HCEC 1CT (cell line): ENCODE data around the gene PRKCH.

Source experiments
- DNase-seq: peaks from one replicate; pipeline ENCODE4 v3.0.0-alpha.2; 2017

The PRKCH gene

GRCh38 chr14:61574514-61574807 lies 253.1 kb downstream of the PRKCH start:
- no peak for DNase-seq

DNA sequence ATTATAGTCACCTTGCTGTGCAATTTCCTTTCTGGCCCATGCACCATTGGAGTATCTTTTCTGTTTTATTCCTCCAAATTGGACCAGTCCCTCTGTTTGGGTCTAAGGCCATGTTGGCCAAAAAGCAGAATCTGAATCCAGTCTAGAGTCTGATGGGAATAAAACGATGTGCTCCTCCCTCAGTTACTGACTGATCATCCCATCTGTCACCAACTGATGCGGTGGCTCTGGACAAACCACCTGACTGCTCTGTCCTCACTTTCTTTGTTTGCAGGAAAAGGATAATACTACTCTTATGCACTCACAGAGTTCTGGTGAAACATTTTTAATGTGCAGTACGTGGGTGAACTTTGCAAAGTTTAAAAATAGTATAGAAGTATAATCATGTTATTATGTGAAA lies 253.7 kb downstream of the PRKCH start:
- no peak for DNase-seq

- no peak for DNase-seq
Measured at GRCh38 chr14:61575551-61576150, 254.3 kb downstream of the PRKCH start.

- no peak for DNase-seq
Measured at GRCh38 chr14:61577506-61577931, 256.1 kb downstream of the PRKCH start.

GRCh38 chr14:61578745-61579144 lies 257.4 kb downstream of the PRKCH start:
- no peak for DNase-seq

DNA sequence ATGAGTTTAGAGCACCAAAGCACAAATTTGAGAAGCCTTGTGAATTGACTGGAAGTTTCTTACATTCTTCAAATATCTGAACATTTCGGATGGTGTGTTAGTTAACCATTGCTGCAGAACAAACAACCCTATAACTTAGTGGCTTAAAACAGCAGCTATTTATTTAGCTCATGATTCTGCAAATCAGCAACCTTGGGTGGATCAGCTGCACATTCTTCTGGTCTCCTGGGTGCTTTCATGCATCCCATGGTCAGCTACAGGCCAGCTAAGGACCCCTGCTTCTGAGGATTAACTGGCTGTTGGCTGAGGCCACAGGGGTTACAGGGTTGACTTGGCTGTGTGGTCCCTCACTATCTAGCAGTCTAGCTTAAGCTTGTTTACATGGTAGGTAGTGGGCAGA lies 260.0 kb downstream of the PRKCH start:
- no peak for DNase-seq

DNA sequence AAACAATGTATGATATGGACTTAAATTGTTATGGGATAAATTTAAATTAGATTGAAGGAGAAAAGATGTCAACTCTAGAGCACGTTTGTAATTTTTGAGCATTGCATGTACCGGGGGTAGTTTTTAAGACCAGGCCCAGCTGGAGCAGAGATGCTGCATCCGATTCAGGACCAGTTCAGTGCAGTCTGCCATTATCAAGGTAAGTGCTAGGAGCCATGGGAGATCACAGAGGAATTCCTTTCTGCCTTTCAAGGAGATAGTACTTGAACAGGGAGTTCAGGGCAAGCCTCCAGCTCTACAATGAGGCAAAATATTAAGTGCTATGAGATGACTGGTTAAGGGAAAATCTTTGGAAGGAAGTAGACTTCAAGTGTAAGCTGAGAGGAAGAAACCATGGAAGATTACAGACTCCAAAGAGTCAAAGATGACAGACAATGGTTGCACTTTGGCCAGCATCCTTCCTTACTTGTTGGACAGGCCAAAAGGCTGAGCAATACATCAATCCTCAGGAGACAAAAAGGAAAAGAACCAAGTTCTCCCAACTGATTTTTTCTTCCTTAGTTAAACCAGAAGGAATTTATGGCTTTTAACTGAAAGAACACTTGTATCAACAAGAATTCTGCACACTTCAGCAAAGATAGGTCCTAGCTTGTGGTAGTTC lies 260.7 kb downstream of the PRKCH start:
- no peak for DNase-seq

- no peak for DNase-seq
Measured at GRCh38 chr14:61582815-61583214, 261.4 kb downstream of the PRKCH start.

DNA sequence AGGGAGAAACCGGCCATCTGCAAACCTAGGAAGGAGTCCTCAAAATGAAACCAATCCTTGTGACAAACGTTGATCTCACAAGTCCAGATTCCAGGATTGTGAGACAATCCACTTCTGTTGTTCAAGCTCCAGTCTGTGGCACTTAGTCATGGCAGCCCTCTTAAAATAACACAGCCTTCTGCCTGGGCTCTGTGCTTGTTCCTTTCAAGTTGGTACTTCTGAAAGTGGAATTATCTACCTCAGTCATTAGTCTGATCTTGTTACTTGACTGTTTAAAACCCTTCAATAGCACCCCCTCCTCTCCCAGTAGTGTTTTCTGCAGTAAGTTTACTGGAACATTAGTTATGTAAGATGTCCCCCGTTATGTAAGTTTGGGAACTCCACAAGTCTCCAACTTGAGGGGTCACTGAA lies 263.0 kb downstream of the PRKCH start:
- peak; percentile 85 for DNase-seq

- peak; percentile 83 for DNase-seq
Measured at GRCh38 chr14:61585598-61586543, 264.5 kb downstream of the PRKCH start.

DNA sequence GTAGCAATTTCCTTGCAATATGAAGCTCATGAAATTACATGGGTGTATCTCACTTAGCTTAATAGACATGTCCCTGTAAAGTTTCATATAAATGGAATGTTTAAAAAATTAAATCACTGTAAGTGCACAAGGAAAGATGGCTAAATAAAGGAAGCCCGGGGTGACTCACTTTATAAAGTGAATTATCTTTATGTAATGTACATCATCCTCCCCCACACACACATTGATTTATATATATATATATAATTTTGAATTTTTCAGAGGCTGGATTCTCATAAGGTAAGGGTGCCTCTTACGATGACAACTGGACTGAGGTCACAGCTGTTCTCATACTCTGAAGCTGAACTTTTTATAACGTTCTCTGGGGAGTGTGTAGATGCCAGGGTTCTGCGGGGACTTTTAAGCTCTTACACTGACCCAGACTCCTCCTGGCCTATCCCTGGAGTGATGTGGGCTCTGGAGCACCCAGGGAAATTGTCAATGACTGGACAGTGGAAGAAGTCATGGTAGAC lies 265.2 kb downstream of the PRKCH start:
- peak; percentile 83 for DNase-seq

GRCh38 chr14:61587081-61587713 lies 265.8 kb downstream of the PRKCH start:
- no peak for DNase-seq

- no peak for DNase-seq
Measured at GRCh38 chr14:61588419-61588901, 267.1 kb downstream of the PRKCH start.

DNA sequence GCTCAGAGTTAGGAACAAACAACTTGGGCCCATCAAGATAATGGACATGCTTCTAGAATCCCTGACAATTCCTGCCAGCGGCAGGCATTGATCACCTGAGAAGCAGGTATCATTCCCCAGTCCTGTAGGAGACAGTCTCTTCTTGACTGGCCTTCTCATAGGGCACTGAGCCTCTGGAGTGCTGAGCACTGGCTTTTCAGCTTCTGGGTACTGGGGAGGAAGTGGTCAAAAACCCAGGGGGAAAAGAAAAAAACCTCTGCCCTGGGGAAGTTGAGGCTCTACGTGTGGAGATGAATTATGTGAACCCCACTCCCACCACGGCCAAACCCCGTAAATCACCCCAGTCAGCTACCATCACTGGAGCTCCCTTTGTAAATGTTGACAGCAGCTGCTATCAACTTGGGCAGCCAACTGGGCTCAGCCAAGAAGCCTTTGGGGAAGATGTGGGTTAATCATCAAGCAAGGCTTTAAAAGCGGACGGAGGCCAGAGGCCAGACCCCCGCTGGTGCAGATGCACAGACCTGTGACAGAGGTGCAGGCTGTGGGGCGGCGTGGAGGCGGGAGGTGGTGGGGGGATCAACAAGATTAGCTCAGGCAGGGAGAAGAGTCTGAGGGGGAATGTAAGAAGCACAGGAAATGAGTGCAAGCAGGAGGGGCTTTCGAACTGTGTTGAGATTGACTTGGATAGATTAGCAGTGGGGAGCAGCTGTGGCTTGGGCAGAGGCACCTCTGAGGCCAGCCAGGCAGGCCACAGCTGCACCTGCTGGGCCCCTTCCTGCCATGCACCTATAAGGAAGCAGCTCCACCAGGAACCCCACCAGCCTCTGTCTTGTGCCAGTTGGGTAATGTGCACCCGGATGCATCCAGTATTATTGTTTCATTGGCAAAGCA lies 268.6 kb downstream of the PRKCH start:
- no peak for DNase-seq

DNA sequence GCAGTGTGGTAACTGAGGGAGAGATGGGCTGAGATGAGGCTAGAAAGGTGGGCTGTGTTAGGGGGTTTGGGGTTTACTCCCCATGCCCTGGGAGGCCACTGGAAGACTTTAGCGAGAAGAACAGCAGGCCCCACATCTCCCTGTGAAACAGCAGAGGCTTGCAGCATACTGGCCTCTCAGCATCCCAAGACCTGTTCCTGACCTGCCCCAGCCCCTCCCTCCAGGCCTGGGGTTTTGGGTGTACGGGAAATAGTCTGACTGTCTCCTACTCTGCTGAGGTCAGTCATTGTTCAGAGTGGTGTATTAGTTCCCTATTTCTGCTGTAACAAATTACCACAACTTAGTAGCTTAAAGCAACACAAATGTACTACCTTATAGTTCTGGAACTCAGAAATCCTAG lies 270.5 kb downstream of the PRKCH start:
- DNase-seq = no peak

DNA sequence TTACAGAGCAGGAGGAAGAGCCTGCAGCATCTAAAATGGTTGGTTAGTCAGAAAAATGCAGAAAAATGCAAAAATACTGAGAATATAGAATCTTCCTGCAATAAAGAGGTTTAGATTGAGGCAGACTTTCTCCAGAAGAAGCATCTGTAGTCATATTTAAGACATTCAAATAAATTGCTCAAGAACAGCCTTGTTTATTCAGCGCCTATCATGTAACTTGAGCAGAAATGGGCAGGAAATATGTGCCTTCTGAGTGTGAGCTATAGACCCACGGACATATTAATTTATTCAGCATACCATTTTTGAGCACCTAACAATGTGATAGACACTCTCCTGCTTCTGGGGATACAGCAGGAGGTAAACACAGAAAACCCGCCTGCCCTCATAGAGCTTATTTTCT lies 272.0 kb downstream of the PRKCH start:
- no peak for DNase-seq

- no peak for DNase-seq
Measured at GRCh38 chr14:61596990-61597389, 275.6 kb downstream of the PRKCH start.

DNA sequence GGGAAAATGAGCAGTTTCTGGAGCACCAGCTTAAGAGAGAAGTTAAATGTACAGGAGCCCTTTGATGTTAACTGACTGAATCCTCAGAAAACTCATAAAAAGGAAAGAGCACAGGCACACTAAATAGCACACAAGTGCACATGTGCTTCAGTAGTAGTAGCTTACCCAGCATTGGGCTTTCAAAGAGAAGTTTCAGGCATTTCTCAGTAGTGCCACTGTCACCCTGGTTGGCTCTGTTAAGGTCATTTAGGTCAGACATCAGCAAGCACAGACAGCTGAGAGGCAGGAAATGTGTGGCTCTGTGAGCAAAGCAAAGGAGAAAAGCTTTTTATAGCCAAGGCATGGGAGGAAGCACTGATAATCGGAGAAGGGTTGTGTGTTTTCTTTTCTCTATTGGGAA lies 277.6 kb downstream of the PRKCH start:
- DNase-seq = no peak

DNA sequence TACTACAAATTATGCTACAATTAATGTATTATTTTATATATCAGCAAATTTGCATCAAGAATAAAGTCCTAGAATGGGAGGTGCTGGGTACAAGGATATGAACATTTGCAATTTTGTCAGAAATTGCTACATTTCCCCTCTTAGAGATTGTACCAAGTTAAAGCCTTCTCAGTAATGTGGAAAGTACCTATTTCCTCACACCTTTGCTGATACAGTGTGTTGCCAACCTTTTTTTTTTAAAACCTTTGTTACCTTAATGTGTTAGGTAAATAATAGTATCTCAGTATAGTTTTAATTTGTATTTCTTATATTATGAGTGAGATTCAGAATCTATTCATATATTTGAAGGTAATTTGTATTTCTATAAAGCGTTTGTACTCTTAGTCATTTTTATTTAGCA lies 278.6 kb downstream of the PRKCH start:
- no peak for DNase-seq
